ENCODE measurements around the gene GPR152. TPM values are rescaled to one million over a fixed set of nuclear protein-coding genes. Genes with fewer than 3 reads are reported as not detected.

Gene GPR152
- total and polyA plus RNA-seq, 4 donors, result not detected

Small RNA genes lying within 50 kb of the gene (microRNA-seq; reads per million reads assigned to microRNA genes)
- gene MIR6752, result 0 to 1.8 reads per million in 2 donors

Other genes starting within 250 kb of the GPR152 start
- gene GRK2, start 186.3 kb downstream of the GPR152 start, total RNA-seq, result 10 to 100 TPM; 53.8 to 77.6 TPM
- 10 to 100 TPM; 29.3 to 53.6 TPM for gene GRK2, start 186.3 kb downstream of the GPR152 start, polyA plus RNA-seq
- gene ANKRD13D, start 163.4 kb downstream of the GPR152 start, total RNA-seq, result 10 to 100 TPM; 43.2 to 96.1 TPM
- gene ANKRD13D, start 163.4 kb downstream of the GPR152 start, polyA plus RNA-seq, result 100 to 1,000 TPM in 1 of 2 donors, 10 to 100 TPM in 1; 16.8 to 100 TPM
- gene SSH3, start 149.2 kb downstream of the GPR152 start, total RNA-seq, result 10 to 100 TPM; 27.3 to 37.0 TPM
- 10 to 100 TPM; 13.3 to 24.1 TPM for gene SSH3, start 149.2 kb downstream of the GPR152 start, polyA plus RNA-seq
- gene POLD4, start 99.2 kb downstream of the GPR152 start, total RNA-seq, result 10 to 100 TPM; 82.7 to 85.1 TPM
- 100 to 1,000 TPM; 175 to 338 TPM for gene POLD4, start 99.2 kb downstream of the GPR152 start, polyA plus RNA-seq
- 10 to 100 TPM in 1 of 2 donors, 1 to 10 TPM in 1; 7.7 to 12.0 TPM for gene CLCF1, start 79.1 kb downstream of the GPR152 start, total RNA-seq
- 10 to 100 TPM in 1 of 2 donors, 1 to 10 TPM in 1; 2.6 to 19.5 TPM for gene CLCF1, start 79.1 kb downstream of the GPR152 start, polyA plus RNA-seq
- gene RAD9A, start 60.7 kb downstream of the GPR152 start, total RNA-seq, result 10 to 100 TPM; 14.6 to 25.1 TPM
- 10 to 100 TPM in 1 of 2 donors, 1 to 10 TPM in 1; 8.8 to 56.2 TPM for gene RAD9A, start 60.7 kb downstream of the GPR152 start, polyA plus RNA-seq
- 10 to 100 TPM; 61.7 to 64.8 TPM for gene PPP1CA, start 50.9 kb downstream of the GPR152 start, total RNA-seq
- 10 to 100 TPM; 79.6 to 92.0 TPM for gene PPP1CA, start 50.9 kb downstream of the GPR152 start, polyA plus RNA-seq
- 1 to 10 TPM; 4.2 to 9.5 TPM for gene TBC1D10C, start 48.6 kb downstream of the GPR152 start, total RNA-seq
- gene TBC1D10C, start 48.6 kb downstream of the GPR152 start, polyA plus RNA-seq, result 1 to 10 TPM; 1.9 to 2.3 TPM
- 1 to 10 TPM; 7.0 to 9.3 TPM for gene CARNS1, start 37.1 kb downstream of the GPR152 start, total RNA-seq
- gene CARNS1, start 37.1 kb downstream of the GPR152 start, polyA plus RNA-seq, result 1 to 10 TPM in 1 of 2 donors, under 1 TPM in 1; 0.38 to 8.1 TPM
- gene RPS6KB2, start 24.2 kb downstream of the GPR152 start, total RNA-seq, result 10 to 100 TPM; 30.8 to 37.7 TPM
- 10 to 100 TPM; 38.2 to 84.8 TPM for gene RPS6KB2, start 24.2 kb downstream of the GPR152 start, polyA plus RNA-seq
- gene PTPRCAP, start 15.0 kb downstream of the GPR152 start, total RNA-seq, result 1 to 10 TPM; 2.9 to 4.8 TPM
- gene PTPRCAP, start 15.0 kb downstream of the GPR152 start, polyA plus RNA-seq, result 10 to 100 TPM in 1 of 2 donors, 1 to 10 TPM in 1; 2.0 to 13.8 TPM
- gene CORO1B, start 9.3 kb downstream of the GPR152 start, total RNA-seq, result 10 to 100 TPM; 77.6 to 79.6 TPM
- gene CORO1B, start 9.3 kb downstream of the GPR152 start, polyA plus RNA-seq, result 10 to 100 TPM; 45.7 to 96.7 TPM
- gene CABP4, start 2.6 kb upstream of the GPR152 start, total RNA-seq, result 1 to 10 TPM; 2.4 TPM
- 1 to 10 TPM in 1 of 2 donors, under 1 TPM in 1; 0.33 to 3.9 TPM for gene CABP4, start 2.6 kb upstream of the GPR152 start, polyA plus RNA-seq
- 10 to 100 TPM; 34.1 to 37.6 TPM for gene TMEM134, start 16.5 kb upstream of the GPR152 start, total RNA-seq
- 10 to 100 TPM; 20.0 to 63.2 TPM for gene TMEM134, start 16.5 kb upstream of the GPR152 start, polyA plus RNA-seq
- gene AIP, start 30.3 kb upstream of the GPR152 start, total RNA-seq, result 10 to 100 TPM; 61.2 to 63.1 TPM
- gene AIP, start 30.3 kb upstream of the GPR152 start, polyA plus RNA-seq, result 100 to 1,000 TPM; 105 to 141 TPM
- gene PITPNM1, start 52.6 kb upstream of the GPR152 start, total RNA-seq, result 10 to 100 TPM; 40.5 to 48.8 TPM
- gene PITPNM1, start 52.6 kb upstream of the GPR152 start, polyA plus RNA-seq, result 10 to 100 TPM; 11.8 to 22.5 TPM
- 10 to 100 TPM; 40.8 to 65.6 TPM for gene CDK2AP2, start 55.4 kb upstream of the GPR152 start, total RNA-seq
- 100 to 1,000 TPM in 1 of 2 donors, 10 to 100 TPM in 1; 87.3 to 105 TPM for gene CDK2AP2, start 55.4 kb upstream of the GPR152 start, polyA plus RNA-seq
- not detected for gene CABP2, start 70.7 kb upstream of the GPR152 start, total RNA-seq
- gene CABP2, start 70.7 kb upstream of the GPR152 start, polyA plus RNA-seq, result not detected
- 100 to 1,000 TPM; 371 to 432 TPM for gene GSTP1, start 131.1 kb upstream of the GPR152 start, total RNA-seq
- gene GSTP1, start 131.1 kb upstream of the GPR152 start, polyA plus RNA-seq, result 100 to 1,000 TPM; 559 to 782 TPM
- gene NDUFV1, start 154.2 kb upstream of the GPR152 start, total RNA-seq, result 100 to 1,000 TPM; 113 to 123 TPM
- gene NDUFV1, start 154.2 kb upstream of the GPR152 start, polyA plus RNA-seq, result 100 to 1,000 TPM; 104 to 295 TPM
- 1 to 10 TPM; 4.6 to 6.8 TPM for gene NUDT8, start 177.2 kb upstream of the GPR152 start, total RNA-seq
- 1 to 10 TPM; 4.1 to 9.5 TPM for gene NUDT8, start 177.2 kb upstream of the GPR152 start, polyA plus RNA-seq
- not detected for gene TBX10, start 187.0 kb upstream of the GPR152 start, total RNA-seq
- gene TBX10, start 187.0 kb upstream of the GPR152 start, polyA plus RNA-seq, result 1 to 10 TPM in 1 of 2 donors, under 1 TPM in 1; 0.23 to 5.4 TPM
- not detected for gene ACY3, start 198.0 kb upstream of the GPR152 start, total RNA-seq
- 1 to 10 TPM in 1 of 2 donors, not detected in 1; 8.3 TPM for gene ACY3, start 198.0 kb upstream of the GPR152 start, polyA plus RNA-seq
- not detected for gene ALDH3B2, start 221.9 kb upstream of the GPR152 start, total RNA-seq
- under 1 TPM in 1 of 2 donors, not detected in 1; 0.05 TPM for gene ALDH3B2, start 221.9 kb upstream of the GPR152 start, polyA plus RNA-seq